GM12878 (cell line): ENCODE data around the gene ANK3. TPM values are rescaled to one million over a fixed set of nuclear protein-coding genes. Genes with fewer than 3 reads are reported as not detected.

Source experiments
- ATAC-seq: fragments of 200-7000 bp; cut with Tn5 transposase; 3 replicates; pipeline ENCODE4 v1.9.1; 2020; ENCODE audit warnings: mild to moderate bottlenecking, moderate library complexity
- BruUV-seq: library from RNA; stranded (reverse); fragments of 400-500 nt; replicated peaks from 2 replicates; lab custom pipeline; 2021; lab: Mats Ljungman, UMichigan
- CTCF ChIA-PET: fragments of 300-600 bp; sonication (Branson Sonifier 250); formaldehyde crosslinking; extraction: SDS; loops from one replicate; lab custom pipeline; 2021; ENCODE audit warnings: inconsistent platforms; lab: Yijun Ruan, JAX
- POLR2A ChIA-PET: fragments of 350-600 bp; formaldehyde crosslinking; extraction: SDS; loops from one replicate; lab custom pipeline; 2021; ENCODE audit warnings: inconsistent platforms; lab: Charles Lee
- RAD21 ChIA-PET: fragments of 300-600 bp; sonication (Branson Sonifier 250); formaldehyde crosslinking; loops from one replicate; lab custom pipeline; 2023; ENCODE audit warnings: antibody characterized with exemption; ENCODE audit not compliant: unreplicated experiment; lab: Charles Lee
- SMC1A ChIA-PET: fragments of 300-600 bp; sonication (Branson Sonifier 250); formaldehyde crosslinking; loops from one replicate; lab custom pipeline; 2023; ENCODE audit not compliant: unreplicated experiment, uncharacterized antibody; lab: Charles Lee
- DNase-seq: peaks from one replicate; pipeline ENCODE4 v3.0.0-alpha.2; 2011; ENCODE audit warnings: low read depth, low spot score
- FAIRE-seq: peaks from 3 replicates; lab custom pipeline; 2011; peaks lifted over from hg19 to GRCh38; lab: Jason Lieb, UNC
- H2AFZ ChIP-seq: 2 replicates; pipeline ENCODE4 v1.6.0; 2011; ENCODE audit warnings: low read depth, low read length, control low read depth; ENCODE audit not compliant: control insufficient read depth
- H3K27ac ChIP-seq: 2 replicates; pipeline ENCODE4 v1.5.1; 2011; ENCODE audit warnings: control low read depth; ENCODE audit not compliant: control insufficient read depth, insufficient read depth
- H3K27me3 ChIP-seq, 2 experiments: replicated peaks in 1 of 2; 2 replicates each; pipeline versions ENCODE4 v1.6.0 to v1.6.1; 2011; ENCODE audit warnings: low read length in 1 of 2; ENCODE audit not compliant: control insufficient read depth in 2 of 2, insufficient read depth in 2 of 2
- H3K36me3 ChIP-seq, 2 experiments: 2 replicates each; pipeline ENCODE4 v1.5.1; 2011; ENCODE audit warnings: low read length in 1 of 2; ENCODE audit not compliant: control insufficient read depth in 2 of 2, insufficient read depth in 2 of 2
- H3K4me1 ChIP-seq: 2 replicates; pipeline ENCODE4 v1.6.1; 2011; ENCODE audit warnings: mild to moderate bottlenecking, low read length, moderate library complexity, mixed read lengths; ENCODE audit not compliant: control insufficient read depth, insufficient read depth
- H3K4me2 ChIP-seq: 2 replicates; pipeline ENCODE4 v1.6.0; 2011; ENCODE audit warnings: control low read depth; ENCODE audit not compliant: control insufficient read depth, insufficient read depth
- H3K4me3 ChIP-seq: fragments of 200-600 bp; sonication (generic); 2 replicates; pipeline ENCODE4 v1.5.1; 2016
- H3K79me2 ChIP-seq: 2 replicates; pipeline ENCODE4 v1.6.0; 2011; ENCODE audit warnings: low read length; ENCODE audit not compliant: control insufficient read depth, insufficient read depth
- H3K9ac ChIP-seq: 2 replicates; pipeline ENCODE4 v1.8.0; 2011; ENCODE audit warnings: low read length, control low read depth, mixed read lengths; ENCODE audit not compliant: control insufficient read depth, insufficient read depth
- H3K9me3 ChIP-seq: replicated peaks from 3 replicates; pipeline ENCODE4 v1.5.1; 2011; ENCODE audit warnings: mild to moderate bottlenecking, low read length; ENCODE audit not compliant: control insufficient read depth, insufficient read depth
- H4K20me1 ChIP-seq: 2 replicates; pipeline ENCODE4 v1.6.0; 2011; ENCODE audit not compliant: control insufficient read depth, insufficient read depth
- CHD1 ChIP-seq: IDR thresholded peaks from 2 replicates; pipeline ENCODE4 v1.6.1; 2012; ENCODE audit warnings: low read depth, low read length, improper control_type of control experiment
- CHD4 ChIP-seq: fragments of 200-600 bp; sonication (generic); IDR thresholded peaks from 2 replicates; pipeline ENCODE4 v1.6.1; 2016; ENCODE audit warnings: mild to moderate bottlenecking
- E4F1 ChIP-seq: fragments of 450-650 bp; IDR thresholded peaks from 2 replicates; pipeline ENCODE4 v1.6.1; 2018; ENCODE audit warnings: borderline replicate concordance, mild to moderate bottlenecking; ENCODE audit not compliant: partially characterized antibody
- EGR1 ChIP-seq, 2 experiments: IDR thresholded peaks; 1 replicate in 1 of 2; 2 replicates in 1 of 2; pipeline ENCODE4 v1.6.1; 2011 to 2012; ENCODE audit warnings: low read depth in 2 of 2, low read length in 2 of 2, borderline replicate concordance in 1 of 2, mild to moderate bottlenecking in 1 of 2, moderate library complexity in 1 of 2
- EZH2 ChIP-seq: IDR thresholded peaks from 2 replicates; pipeline ENCODE4 v1.6.1; 2012; ENCODE audit warnings: low read depth, mild to moderate bottlenecking, control low read depth, inconsistent platforms, low read length, borderline replicate concordance; ENCODE audit not compliant: control insufficient read depth
- MTA3 ChIP-seq: IDR thresholded peaks from 2 replicates; pipeline ENCODE4 v1.6.1; 2012; ENCODE audit warnings: low read length, inconsistent platforms, borderline replicate concordance
- RBBP5 ChIP-seq: fragments of 200-600 bp; sonication (generic); conservative IDR thresholded peaks from 2 replicates; pipeline ENCODE4 v1.6.1; 2016
- RCOR1 ChIP-seq: conservative IDR thresholded peaks from 2 replicates; pipeline ENCODE4 v1.6.1; 2012; ENCODE audit warnings: low read depth, low read length, improper control_type of control experiment
- SIN3A ChIP-seq: IDR thresholded peaks from 2 replicates; pipeline ENCODE4 v1.6.1; 2012; ENCODE audit warnings: low read depth, low read length, improper control_type of control experiment
- SMAD5 ChIP-seq: IDR thresholded peaks from 2 replicates; pipeline ENCODE4 v1.6.1; 2016; ENCODE audit warnings: antibody characterized with exemption, low read depth
- USF2 ChIP-seq: IDR thresholded peaks from 2 replicates; pipeline ENCODE4 v1.6.1; 2011; ENCODE audit warnings: low read depth, low read length, improper control_type of control experiment, borderline replicate concordance
- ZNF274 ChIP-seq: IDR thresholded peaks from one replicate; pipeline ENCODE4 v1.8.0; 2011; ENCODE audit not compliant: insufficient read length, insufficient read depth
- WGBS: methylation state at CpG from one replicate; pipeline ENCODE4 v1.1.6; 2016; ENCODE audit warnings: low lambda C conversion rate; ENCODE audit not compliant: insufficient replicate concordance, insufficient coverage; ENCODE audit errors: missing lambda C conversion rate; 5-methylcytosine and 5-hydroxymethylcytosine counted together
- in situ Hi-C: fragments of 300-500 bp; cut with MboI; formaldehyde crosslinking; loops from 9 replicates; pipeline ENCODE4 v1.14.3; 2018; ENCODE audit warnings: mixed read lengths
- intact Hi-C: fragments of 100-400 bp; cut with micrococcal nuclease; formaldehyde crosslinking; loops from one replicate; pipeline ENCODE4 v1.14.2; 2022; ENCODE audit not compliant: unreplicated experiment
- polyA plus RNA-seq, 11 experiments: library from polyadenylated mRNA; depleted of rRNA in 4 of 11; unstranded in 6 of 11; stranded (reverse) in 5 of 11; fragments of >200 nt; fragmentation: Nextera tagmentation in 4 of 11; fragmentation: Illumina TruSeq in 1 of 11; extraction: Ambion mirVana in 4 of 11; extraction: Trizol in 1 of 11; gene quantifications; 1 replicate in 1 of 11; 2 replicates in 10 of 11; pipeline versions ENCODE4 v1.2.1 to v1.2.3, GENCODE V29; 2011 to 2016; ENCODE audit warnings: inconsistent platforms in 2 of 11, missing spikeins in 2 of 11, low read depth in 1 of 11
- total RNA-seq, 4 experiments: library from RNA; depleted of rRNA in 3 of 4; stranded (reverse); fragments of >200 nt in 3 of 4; fragmentation: Illumina TruSeq in 1 of 4; extraction: Trizol in 1 of 4; gene quantifications; 2 replicates each; pipeline versions ENCODE4 v1.2.1 to v1.2.3, GENCODE V29; 2013 to 2021

Gene ANK3
- total and polyA plus RNA-seq, 10 of the 15 experiments (the other 5 are each of a cell fraction or from before 2014, with no cell fraction given), result 0.06 to 0.82 (median 0.20) TPM; not detected in 2

GRCh38 chr10:60138026-60138425, 251.6 kb downstream of the ANK3 start (continued):
- no peak for TF ChIP-seq USF2
- TF ChIP-seq, all 136 proteins: peak for 0

- FAIRE-seq, result no peak
- DNase-seq, result no peak
- Histone ChIP-seq H3K9me3 (no peaks in the 10 kb centered on the region), H3K9ac (no peak overlapping the region), H3K27ac (no peak overlapping the region), H3K4me2 (no peak overlapping the region), H3K4me3 (no peak overlapping the region), H2AFZ (no peak overlapping the region), H4K20me1 (no peaks in the 10 kb centered on the region), H3K36me3 (no peaks in the 10 kb centered on the region), H3K4me1 (no peaks in the 10 kb centered on the region; the same call in 1 of the 2 replicates), H3K79me2 (no peaks in the 10 kb centered on the region)
- ATAC-seq, result no peak
- intact Hi-C loops (no loop called here), in situ Hi-C loops (no loop called here)
- ChIA-PET CTCF (no interaction called here), RAD21 (no interaction called here)
- WGBS, result 67% methylated on average over 2 of the region's 2 CpGs
- BruUV-seq, result no TSS peak
- TF ChIP-seq CHD4 (no peak), EZH2 (no peak), MTA3 (no peak), SIN3A (no peak), EGR1 (IDR thresholded peaks at IDR 0.05; ENCODE audit: borderline replicate concordance in 1 of 2, low read depth in 2 of 2, low read length in 2 of 2) (no peak), ZNF274 (no peak), CHD1 (no peak), E4F1 (no peak), RBBP5 (no peak), RCOR1 (no peak), SMAD5 (no peak)
- TF ChIP-seq, all 136 proteins: peak for 0
- ChIA-PET POLR2A (no interaction called here), SMC1A (no interaction called here)
- H3K27me3 ChIP-seq, result no peaks in the 10 kb centered on the region; a peak in 1 of 4 replicates
Observed at GRCh38 chr10:60137292-60137992, 252.2 kb downstream of the ANK3 start.
